Activated T-helper 2 cell treated with anti-CD3 and anti-CD28 coated beads, Interferon-gamma antibody, Interleukin-2, Interleukin-4, amounts not matched to agents 10 μg/mL and 5 μg/mL and 100 μg/mL, durations not matched to agents 14 hours and 24 hours and 36 hours (primary cell): Measurements from ENCODE around the gene CAMK2B. TPM values are rescaled to one million over a fixed set of nuclear protein-coding genes. Genes with fewer than 3 reads are reported as not detected.
A peak's percentile ranks its signal among the peaks of the same experiment; 100 is the strongest.

Experiments used
- DNase-seq: peaks from one replicate; pipeline ENCODE4 v3.0.0; 2021; ENCODE audit warnings: low spot score
- H3K27ac Mint-ChIP-seq: one replicate; pipeline ENCODE4 v1.8.0; 2021; ENCODE audit warnings: mixed read lengths
- H3K27me3 Mint-ChIP-seq: one replicate; pipeline ENCODE4 v1.8.0; 2021; ENCODE audit warnings: low read depth, mixed read lengths
- H3K36me3 Mint-ChIP-seq: one replicate; pipeline ENCODE4 v1.8.0; 2021; ENCODE audit warnings: low read depth, mixed read lengths
- H3K4me1 Mint-ChIP-seq: one replicate; pipeline ENCODE4 v1.8.0; 2021; ENCODE audit warnings: low read depth, mixed read lengths
- H3K4me3 Mint-ChIP-seq: one replicate; pipeline ENCODE4 v1.8.0; 2021; ENCODE audit warnings: low read depth, mild to moderate bottlenecking, moderate library complexity, mixed read lengths
- H3K9me3 Mint-ChIP-seq: one replicate; pipeline ENCODE4 v1.8.0; 2021; ENCODE audit warnings: mixed read lengths
- intact Hi-C: fragments of 100-400 bp; cut with micrococcal nuclease; formaldehyde crosslinking; loops from one replicate; pipeline ENCODE4 v1.15.1; 2023
- total RNA-seq: library from RNA; stranded (reverse); gene quantifications from 2 replicates; pipeline ENCODE4 v1.2.3, GENCODE V29; 2022

CAMK2B gene
- total RNA-seq, 1 donor from 2014 or later, result 1.9 TPM

DNA sequence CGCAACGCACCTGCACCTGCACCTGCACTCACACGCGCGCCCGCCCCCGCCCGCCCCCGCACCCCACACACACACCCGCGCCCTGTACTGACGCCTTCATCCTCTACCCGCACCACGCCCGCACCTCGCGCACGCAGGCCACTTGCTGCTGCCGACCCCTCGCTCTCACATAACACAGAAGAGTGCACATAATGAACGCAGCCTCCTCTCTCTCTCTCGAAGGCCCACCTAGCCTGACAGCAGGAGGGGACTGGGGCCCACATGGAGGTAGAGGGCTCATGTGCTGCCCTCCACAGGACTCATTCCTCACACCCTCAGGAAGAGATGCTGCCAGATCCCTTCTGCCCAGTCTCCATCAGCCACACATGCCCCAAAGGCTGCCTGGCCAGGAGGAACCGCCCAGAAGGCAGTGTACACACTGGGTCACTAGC, 432 bp upstream of the CAMK2B start:
- intact Hi-C loops, result no loop called here
- peak overlapping the region; percentile 84 for H3K4me3 Mint-ChIP-seq
- peaks cover 44% of the 10 kb centered on the region for H3K27me3 Mint-ChIP-seq
- H3K36me3 Mint-ChIP-seq, result no peaks in the 10 kb centered on the region
- H3K27ac Mint-ChIP-seq, result no peak overlapping the region
- no peaks in the 10 kb centered on the region for H3K9me3 Mint-ChIP-seq
- no peak for DNase-seq
- peaks cover 3% of the 10 kb centered on the region for H3K4me1 Mint-ChIP-seq

DNA sequence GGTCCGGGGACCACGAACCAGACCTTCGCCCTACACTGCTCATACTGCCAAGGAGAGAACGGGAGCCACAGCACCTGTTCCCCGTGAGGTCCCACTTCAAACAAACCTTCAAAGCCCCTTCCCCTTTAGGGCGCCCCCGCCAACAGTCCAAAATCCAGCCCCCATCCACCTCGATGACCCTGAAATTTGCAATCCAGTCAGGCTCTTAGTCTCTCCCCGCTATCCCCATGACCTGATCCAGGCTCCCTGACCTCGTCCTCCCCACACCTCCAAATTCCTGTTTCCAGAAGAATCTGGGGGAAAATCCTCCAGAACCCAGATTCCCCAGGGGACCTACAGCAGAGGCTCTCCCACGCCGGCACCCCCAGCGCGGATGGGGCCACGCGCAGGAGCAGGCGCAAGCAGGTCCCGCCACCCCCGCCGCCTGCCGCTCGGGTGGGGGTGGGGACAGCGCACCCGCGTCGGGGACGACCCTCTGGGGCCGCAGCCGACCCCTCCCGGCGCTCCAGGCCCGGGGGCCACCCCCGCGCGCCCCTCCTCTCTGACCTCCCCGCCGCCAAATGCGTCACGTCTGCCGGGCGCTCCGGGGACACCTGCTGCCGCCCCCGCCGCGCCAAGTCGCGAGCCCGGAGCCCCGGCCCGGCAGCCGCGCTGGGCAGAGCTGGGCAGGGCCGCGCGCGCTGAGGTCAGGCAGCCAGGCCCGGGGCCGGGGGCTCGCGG, 753 bp downstream of the CAMK2B start:
- DNase-seq, result no peak
- Mint-ChIP-seq H3K9me3 (no peaks in the 10 kb centered on the region), H3K4me3 (peak overlapping the region; percentile 47)

DNA sequence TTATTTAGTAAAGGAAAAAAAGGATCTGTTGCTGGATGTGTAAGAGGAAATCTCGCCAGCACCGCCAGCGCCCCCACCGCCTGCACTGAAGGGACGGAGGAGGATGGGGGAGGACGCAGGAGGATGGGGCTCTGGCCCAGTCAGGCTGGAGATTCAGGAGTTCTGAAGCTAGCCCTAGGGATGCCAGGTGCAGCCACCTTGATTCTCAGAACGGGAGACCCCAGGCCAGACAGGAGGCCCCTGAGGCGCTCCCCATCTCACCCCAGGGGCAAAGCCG, 1.3 kb downstream of the CAMK2B start:
- H3K27ac Mint-ChIP-seq, result no peak overlapping the region
- DNase-seq, result no peak
- H3K4me1 Mint-ChIP-seq, result peaks cover 3% of the 10 kb centered on the region
- H3K4me3 Mint-ChIP-seq, result peak overlapping the region; percentile 47
- H3K27me3 Mint-ChIP-seq, result peaks cover 52% of the 10 kb centered on the region
- H3K9me3 Mint-ChIP-seq, result no peaks in the 10 kb centered on the region
- H3K36me3 Mint-ChIP-seq, result no peaks in the 10 kb centered on the region
- intact Hi-C loops, result no loop called here

More for the DNA sequence above, 753 bp downstream of the CAMK2B start:
- H3K27me3 Mint-ChIP-seq, result peaks cover 49% of the 10 kb centered on the region
- intact Hi-C loops, result no loop called here
- no peak overlapping the region for H3K27ac Mint-ChIP-seq
- peaks cover 3% of the 10 kb centered on the region for H3K4me1 Mint-ChIP-seq
- H3K36me3 Mint-ChIP-seq, result no peaks in the 10 kb centered on the region

DNA sequence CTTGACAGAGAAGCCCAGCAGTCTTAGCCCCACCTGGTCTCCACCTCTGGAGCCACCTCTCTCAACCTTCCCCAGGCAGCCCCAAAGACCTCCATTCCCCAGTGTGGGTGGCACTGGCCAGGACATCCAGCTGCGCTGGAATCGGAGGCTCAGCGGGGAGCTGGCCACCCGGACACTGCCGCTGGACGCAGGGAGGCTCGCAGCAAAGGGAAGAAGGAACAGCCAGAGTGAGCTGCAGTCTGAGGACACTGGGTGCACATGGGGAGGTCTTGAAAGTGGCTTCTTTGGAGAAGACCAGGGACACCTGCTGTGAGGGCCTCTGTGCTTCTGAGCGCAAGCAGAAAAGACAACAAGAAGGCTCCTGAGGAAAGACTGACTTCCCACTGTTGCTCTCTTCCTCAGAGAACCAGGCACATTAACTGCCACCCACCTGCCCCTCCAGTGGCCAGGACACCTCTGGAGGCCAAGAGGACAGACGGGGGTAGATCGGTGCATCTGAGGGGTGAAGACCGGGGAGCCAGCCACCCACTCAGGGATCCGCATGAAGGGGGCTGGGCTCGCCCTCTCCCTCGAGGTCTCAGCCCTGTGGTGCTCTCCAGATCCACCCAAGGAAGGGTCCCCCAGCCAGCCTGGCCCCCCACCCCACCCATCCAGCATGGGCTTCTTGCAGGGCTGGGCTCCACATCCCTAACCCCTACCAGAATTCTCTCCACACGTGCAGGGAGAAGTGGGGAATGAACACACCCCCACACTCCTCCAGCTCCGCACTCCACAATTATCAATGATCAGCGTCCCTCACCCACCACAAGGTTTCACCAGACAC, 1.8 kb downstream of the CAMK2B start:
- intact Hi-C loops, result no loop called here
- no peaks in the 10 kb centered on the region for H3K9me3 Mint-ChIP-seq
- no peak for DNase-seq
- no peak overlapping the region for H3K27ac Mint-ChIP-seq
- H3K36me3 Mint-ChIP-seq, result no peaks in the 10 kb centered on the region
- peaks cover 3% of the 10 kb centered on the region for H3K4me1 Mint-ChIP-seq
- peaks cover 52% of the 10 kb centered on the region for H3K27me3 Mint-ChIP-seq
- H3K4me3 Mint-ChIP-seq, result peak overlapping the region; percentile 52

DNA sequence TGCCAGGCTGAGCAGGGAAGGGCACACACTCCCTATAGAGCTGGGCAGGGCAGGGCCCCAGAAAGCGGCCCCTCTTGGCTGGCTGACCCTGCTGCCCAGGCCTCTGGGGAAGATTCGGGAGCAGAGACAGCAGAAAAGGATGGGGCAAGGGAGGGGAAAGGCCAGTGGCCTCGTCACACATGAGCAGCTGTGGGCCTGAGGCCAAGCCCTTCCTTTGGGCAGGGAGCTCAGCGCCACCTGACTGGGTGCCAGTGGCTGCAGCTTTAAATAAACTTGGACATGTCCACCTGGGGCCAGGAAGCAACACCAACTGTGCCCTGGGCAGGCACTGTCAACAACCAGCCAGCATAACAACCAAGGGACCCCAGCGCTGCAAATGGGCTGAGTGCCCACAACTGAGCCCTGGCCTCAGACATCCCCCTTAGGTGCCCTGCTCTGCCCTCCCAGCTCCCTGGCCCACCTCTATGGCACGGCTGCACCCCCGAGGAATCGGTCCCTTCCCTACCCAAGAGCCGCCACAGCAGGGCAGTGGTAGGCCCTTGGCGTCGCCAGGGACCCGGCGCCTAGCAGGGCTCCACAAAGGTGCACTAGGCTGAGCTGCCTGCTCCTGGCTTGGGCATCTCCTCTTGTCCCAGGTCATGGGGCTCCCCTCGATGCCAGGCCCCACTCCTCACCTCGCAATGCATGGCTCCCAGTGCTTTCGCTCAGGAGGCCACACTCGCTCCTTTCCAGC, 2.6 kb downstream of the CAMK2B start:
- Mint-ChIP-seq H3K27me3 (peaks cover 49% of the 10 kb centered on the region), H3K27ac (no peak overlapping the region), H3K4me3 (no peak overlapping the region), H3K4me1 (peaks cover 3% of the 10 kb centered on the region), H3K36me3 (no peaks in the 10 kb centered on the region), H3K9me3 (no peaks in the 10 kb centered on the region)
- DNase-seq, result no peak
- intact Hi-C loops, result no loop called here

DNA sequence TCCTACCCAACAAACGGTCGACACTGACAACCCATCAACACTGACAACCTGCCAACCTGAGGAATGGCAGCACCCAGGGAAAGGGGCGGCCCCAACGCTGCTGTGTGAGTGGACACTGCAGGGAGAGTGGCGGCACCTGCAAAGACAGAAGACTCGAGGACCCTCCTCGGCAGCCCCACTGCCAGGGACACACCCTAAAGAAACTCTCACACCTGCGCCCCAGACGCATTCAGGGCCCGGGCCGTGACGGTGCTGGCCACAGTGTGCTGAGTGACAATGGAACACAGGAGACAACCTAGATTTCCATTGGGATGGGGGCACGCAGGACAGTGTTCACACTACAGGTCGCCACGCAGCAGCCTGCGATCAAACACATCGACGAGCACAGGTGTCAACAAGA, 3.6 kb downstream of the CAMK2B start:
- Mint-ChIP-seq H3K4me3 (no peak overlapping the region), H3K27me3 (peaks cover 47% of the 10 kb centered on the region)

DNA sequence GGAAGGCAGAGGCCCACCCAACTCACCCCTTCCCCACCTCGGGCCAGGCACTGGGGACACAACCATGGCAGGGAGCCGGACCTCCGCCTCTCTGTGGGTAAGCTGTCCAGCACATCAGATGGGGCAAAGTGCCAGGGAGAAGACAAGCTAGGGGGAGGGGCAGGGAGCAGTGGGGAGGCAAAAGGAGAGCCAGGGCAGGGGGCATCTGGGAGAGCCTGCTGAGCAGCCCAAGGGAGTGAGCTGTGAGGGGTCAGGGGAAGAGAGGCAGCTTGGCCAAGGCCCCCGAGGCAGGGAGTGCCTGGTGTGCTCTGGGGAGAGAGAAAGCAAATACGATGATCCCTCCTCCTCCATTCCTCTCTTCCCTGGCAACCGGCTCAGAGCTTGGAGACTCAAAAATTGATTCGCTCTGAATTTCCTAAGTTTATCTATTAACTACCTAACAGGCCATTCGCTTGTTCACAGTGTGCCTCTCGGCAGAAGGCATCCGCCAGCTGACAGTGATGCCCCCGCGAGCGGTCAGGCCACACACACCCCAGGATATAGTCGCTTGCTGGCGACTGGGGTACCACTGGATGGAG, 4.5 kb downstream of the CAMK2B start:
- peaks cover 44% of the 10 kb centered on the region for H3K27me3 Mint-ChIP-seq
- intact Hi-C loops, result no loop called here
- no peak overlapping the region for H3K27ac Mint-ChIP-seq
- H3K36me3 Mint-ChIP-seq, result no peaks in the 10 kb centered on the region
- H3K4me3 Mint-ChIP-seq, result no peak overlapping the region
- no peak for DNase-seq
- peaks cover 2% of the 10 kb centered on the region for H3K4me1 Mint-ChIP-seq
- no peaks in the 10 kb centered on the region for H3K9me3 Mint-ChIP-seq

More for the DNA sequence above, 3.6 kb downstream of the CAMK2B start:
- intact Hi-C loops, result no loop called here
- no peaks in the 10 kb centered on the region for H3K9me3 Mint-ChIP-seq
- H3K4me1 Mint-ChIP-seq, result peaks cover 3% of the 10 kb centered on the region
- no peak overlapping the region for H3K27ac Mint-ChIP-seq
- DNase-seq, result no peak
- H3K36me3 Mint-ChIP-seq, result no peaks in the 10 kb centered on the region

DNA sequence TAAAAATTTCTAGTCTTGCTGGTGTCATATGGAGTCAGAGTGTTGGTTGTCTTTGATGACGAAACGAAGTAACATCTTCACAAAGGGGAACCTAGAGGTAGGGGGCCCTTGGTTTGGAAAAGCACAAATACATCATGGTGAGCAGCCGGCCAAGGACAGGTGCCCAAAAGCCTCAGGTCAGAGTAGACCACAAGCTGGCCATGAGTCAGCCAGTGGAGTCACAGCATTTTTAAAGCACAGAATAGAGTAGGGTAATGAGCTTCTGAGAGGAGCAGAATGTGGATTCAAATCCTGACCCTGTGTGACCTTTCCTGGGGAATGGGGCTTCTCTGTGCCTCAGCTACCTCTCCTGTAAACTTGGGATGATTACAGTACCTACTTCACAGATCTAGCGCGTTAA, 5.3 kb downstream of the CAMK2B start:
- no peak overlapping the region for H3K4me3 Mint-ChIP-seq
- H3K9me3 Mint-ChIP-seq, result no peaks in the 10 kb centered on the region
- intact Hi-C loops, result no loop called here
- no peaks in the 10 kb centered on the region for H3K36me3 Mint-ChIP-seq
- H3K27me3 Mint-ChIP-seq, result peaks cover 45% of the 10 kb centered on the region
- DNase-seq, result no peak
- no peak overlapping the region for H3K27ac Mint-ChIP-seq
- H3K4me1 Mint-ChIP-seq, result no peaks in the 10 kb centered on the region

DNA sequence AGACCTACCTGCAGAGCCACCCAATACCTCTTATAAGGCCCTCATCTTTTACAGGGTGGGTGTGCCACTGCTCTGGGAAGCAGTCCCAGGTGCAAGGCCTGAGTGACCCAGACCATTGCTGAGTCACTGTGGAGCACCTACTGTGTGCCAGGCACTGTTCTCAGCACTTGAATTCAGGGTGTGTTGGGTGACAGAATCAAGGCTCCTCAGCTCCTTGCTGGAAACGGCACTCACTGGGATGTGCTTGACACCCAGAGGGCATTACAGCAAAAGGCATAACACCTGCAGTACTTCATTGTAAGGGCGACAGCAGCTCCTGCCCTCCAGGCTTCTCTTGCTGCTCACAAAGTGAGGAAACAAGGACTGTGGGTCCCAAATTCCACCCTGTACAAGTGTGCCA, 7.1 kb downstream of the CAMK2B start:
- H3K9me3 Mint-ChIP-seq, result no peaks in the 10 kb centered on the region
- H3K27me3 Mint-ChIP-seq, result peaks cover 38% of the 10 kb centered on the region
- H3K27ac Mint-ChIP-seq, result no peak overlapping the region
- H3K4me1 Mint-ChIP-seq, result no peaks in the 10 kb centered on the region
- DNase-seq, result no peak
- H3K36me3 Mint-ChIP-seq, result no peaks in the 10 kb centered on the region
- no peak overlapping the region for H3K4me3 Mint-ChIP-seq
- intact Hi-C loops, result no loop called here

DNA sequence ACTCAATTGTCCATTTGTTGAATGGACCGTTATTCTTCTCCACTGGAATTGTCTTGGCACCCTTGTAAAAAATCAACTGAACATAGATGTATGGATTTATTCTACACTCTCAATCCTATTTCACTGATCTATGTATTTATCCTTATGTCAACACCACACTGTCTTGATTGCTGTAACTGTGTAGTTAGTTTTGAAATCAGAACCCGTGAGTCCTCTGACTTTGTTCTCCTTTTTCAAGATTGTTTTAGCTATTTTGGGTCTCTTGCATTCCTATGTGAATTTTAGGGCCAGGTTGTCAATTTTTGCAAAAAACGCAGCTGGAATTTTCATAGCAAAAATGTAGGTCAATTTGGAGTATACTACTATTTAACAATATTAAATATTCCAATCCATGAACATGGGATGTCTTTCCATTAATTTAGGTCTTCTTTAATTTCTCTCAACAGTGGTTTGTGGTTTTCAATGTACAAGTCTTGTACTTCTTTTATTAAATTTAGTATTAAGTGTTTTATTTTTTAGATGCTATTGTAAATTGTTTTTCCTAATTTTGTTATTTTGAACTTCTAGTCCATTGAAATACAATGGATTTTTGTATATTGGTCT, 10.0 kb downstream of the CAMK2B start:
- H3K9me3 Mint-ChIP-seq, result no peaks in the 10 kb centered on the region
- intact Hi-C loops, result no loop called here
- DNase-seq, result no peak
- no peak overlapping the region for H3K4me3 Mint-ChIP-seq
- H3K27me3 Mint-ChIP-seq, result peaks cover 30% of the 10 kb centered on the region
- H3K27ac Mint-ChIP-seq, result no peak overlapping the region
- no peaks in the 10 kb centered on the region for H3K36me3 Mint-ChIP-seq
- H3K4me1 Mint-ChIP-seq, result no peaks in the 10 kb centered on the region

DNA sequence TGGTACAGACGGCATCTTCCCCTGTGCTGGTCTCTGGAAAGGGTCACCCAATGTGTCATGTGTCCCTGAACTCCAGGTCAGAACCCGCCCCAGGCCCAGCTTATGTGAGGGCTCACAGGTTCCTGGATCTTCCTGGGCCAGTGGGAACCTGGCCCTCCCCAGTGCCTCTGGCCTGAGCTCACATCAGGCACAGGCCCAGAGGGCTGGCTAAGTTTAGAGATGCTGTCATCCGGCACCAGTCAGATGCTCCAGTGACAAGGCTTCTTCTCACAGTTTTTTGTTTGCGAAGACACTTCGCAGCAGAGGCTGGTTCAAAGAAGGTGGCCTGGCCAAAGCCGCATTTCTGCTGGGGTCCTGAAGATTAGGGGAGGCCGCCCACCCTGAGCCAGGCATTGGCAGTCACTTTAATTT, 11.8 kb downstream of the CAMK2B start:
- peaks cover 4% of the 10 kb centered on the region for H3K4me1 Mint-ChIP-seq
- no peak overlapping the region for H3K27ac Mint-ChIP-seq
- H3K9me3 Mint-ChIP-seq, result no peaks in the 10 kb centered on the region
- peaks cover 30% of the 10 kb centered on the region for H3K27me3 Mint-ChIP-seq
- intact Hi-C loops, result no loop called here
- no peaks in the 10 kb centered on the region for H3K36me3 Mint-ChIP-seq
- DNase-seq, result no peak
- no peak overlapping the region for H3K4me3 Mint-ChIP-seq

DNA sequence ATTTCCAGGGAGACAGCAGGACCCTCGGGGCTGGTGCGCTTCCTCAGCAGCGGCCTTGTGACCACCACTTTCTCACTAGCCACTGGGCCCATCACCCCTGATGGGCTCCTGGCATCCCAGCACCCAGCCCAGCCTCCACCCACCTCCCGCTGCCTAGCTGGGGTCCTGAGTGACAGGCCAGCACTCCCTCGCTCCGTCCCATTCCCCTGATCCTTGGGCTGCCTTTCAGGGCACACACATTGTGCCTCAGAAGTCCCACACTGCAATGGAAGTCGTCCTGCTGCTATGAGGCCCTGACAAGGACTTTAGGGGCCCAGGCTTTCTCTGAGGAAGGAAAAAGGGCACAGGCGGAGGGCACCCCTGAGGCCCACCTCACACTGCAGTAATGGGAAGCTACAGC, 12.4 kb downstream of the CAMK2B start:
- Mint-ChIP-seq H3K36me3 (no peaks in the 10 kb centered on the region), H3K27ac (no peak overlapping the region), H3K9me3 (no peaks in the 10 kb centered on the region), H3K27me3 (peaks cover 30% of the 10 kb centered on the region), H3K4me3 (no peak overlapping the region), H3K4me1 (peaks cover 4% of the 10 kb centered on the region)
- intact Hi-C loops, result no loop called here
- DNase-seq, result no peak
